H1 (cell line): ENCODE results near the gene LYSET. TPM values are rescaled to one million over a fixed set of nuclear protein-coding genes. Genes with fewer than 3 reads are reported as not detected.

Source experiments
- CTCF ChIA-PET: fragments of 300-600 bp; sonication (Branson Sonifier 250); formaldehyde crosslinking; loops from one replicate; lab custom pipeline; 2021; ENCODE audit not compliant: partially characterized antibody; lab: Charles Lee
- POLR2A ChIA-PET: fragments of 300-600 bp; sonication (Branson Sonifier 250); formaldehyde crosslinking; loops from one replicate; lab custom pipeline; 2021; ENCODE audit warnings: inconsistent platforms; ENCODE audit not compliant: partially characterized antibody; lab: Charles Lee
- DNase-seq, 2 experiments: peaks; one replicate each; pipeline versions ENCODE4 v3.0.0 to v3.0.0-alpha.2; 2010 to 2022; ENCODE audit warnings: low spot score in 2 of 2, low read depth in 1 of 2, mixed read lengths in 1 of 2
- FAIRE-seq: peaks from 2 replicates; lab custom pipeline; 2011; peaks lifted over from hg19 to GRCh38; lab: Jason Lieb, UNC
- H2AFZ ChIP-seq: 2 replicates; pipeline ENCODE4 v1.8.1; 2012; ENCODE audit warnings: low read length, inconsistent platforms
- H2AK5ac ChIP-seq: 2 replicates; pipeline ENCODE4 v1.6.1; 2013; ENCODE audit warnings: low read depth, low read length
- H2BK120ac ChIP-seq: replicated peaks from 2 replicates; pipeline ENCODE3; 2013; ENCODE audit warnings: low read depth, low read length, inconsistent platforms
- H2BK12ac ChIP-seq: 2 replicates; pipeline ENCODE4 v1.6.1; 2013; ENCODE audit warnings: low read depth, low read length
- H2BK15ac ChIP-seq: 2 replicates; pipeline ENCODE4 v1.6.1; 2013; ENCODE audit warnings: low read length
- H2BK20ac ChIP-seq: 2 replicates; pipeline ENCODE4 v1.6.1; 2013; ENCODE audit warnings: low read length
- H2BK5ac ChIP-seq: 2 replicates; pipeline ENCODE4 v1.6.1; 2013; ENCODE audit warnings: low read depth, low read length
- H3K14ac ChIP-seq: 2 replicates; pipeline ENCODE4 v1.6.1; 2013; ENCODE audit warnings: inconsistent platforms; ENCODE audit not compliant: insufficient read length
- H3K18ac ChIP-seq: 2 replicates; pipeline ENCODE4 v1.6.1; 2013; ENCODE audit warnings: low read length; ENCODE audit errors: extremely low read depth
- H3K23ac ChIP-seq: 2 replicates; pipeline ENCODE4 v1.6.1; 2013; ENCODE audit warnings: inconsistent platforms; ENCODE audit not compliant: insufficient read length
- H3K23me2 ChIP-seq: 2 replicates; pipeline ENCODE4 v1.6.1; 2013; ENCODE audit warnings: low read depth, low read length
- H3K27ac ChIP-seq: 2 replicates; pipeline ENCODE4 v1.6.1; 2011; ENCODE audit warnings: low read depth, low read length, inconsistent platforms
- H3K27me3 ChIP-seq, 4 experiments: replicated peaks in 1 of 4; 1 replicate in 1 of 4; 2 replicates in 3 of 4; pipeline versions ENCODE4 v1.6.1 to v1.8.1; 2011 to 2013; ENCODE audit warnings: low read length in 3 of 4, mild to moderate bottlenecking in 3 of 4, inconsistent platforms in 2 of 4, mixed read lengths in 2 of 4, moderate library complexity in 1 of 4; ENCODE audit not compliant: control insufficient read depth in 3 of 4, insufficient read depth in 3 of 4; ENCODE audit errors: extremely low read depth in 1 of 4
- H3K36me3 ChIP-seq, 4 experiments: 2 replicates each; pipeline versions ENCODE4 v1.6.1 to v1.8.1; 2011 to 2013; ENCODE audit warnings: mild to moderate bottlenecking in 4 of 4, low read length in 3 of 4, moderate library complexity in 2 of 4, control low read depth in 1 of 4, inconsistent platforms in 1 of 4; ENCODE audit not compliant: insufficient read depth in 4 of 4, control insufficient read depth in 2 of 4
- H3K4ac ChIP-seq: replicated peaks from 2 replicates; pipeline ENCODE3; 2013; ENCODE audit warnings: low read length, low read depth, mixed read lengths, inconsistent platforms; ENCODE audit not compliant: insufficient read length
- H3K4me1 ChIP-seq, 4 experiments: replicated peaks in 1 of 4; 1 replicate in 1 of 4; 2 replicates in 3 of 4; pipeline versions ENCODE4 v1.6.1 to v1.8.1; 2011 to 2013; ENCODE audit warnings: low read length in 3 of 4, inconsistent platforms in 2 of 4, mixed read lengths in 1 of 4; ENCODE audit not compliant: insufficient read depth in 4 of 4, control insufficient read depth in 3 of 4
- H3K4me2 ChIP-seq, 2 experiments: 2 replicates each; pipeline versions ENCODE4 v1.6.1 to v1.8.1; 2011 to 2013; ENCODE audit warnings: low read depth in 2 of 2, low read length in 2 of 2, control low read depth in 1 of 2, inconsistent platforms in 1 of 2, mild to moderate bottlenecking in 1 of 2; ENCODE audit not compliant: insufficient read depth in 1 of 2
- H3K4me3 ChIP-seq, 4 experiments: fragments of 200-600, 300-600 bp in 1 of 4; sonication (generic), shearing (Covaris generic), sonication (Bioruptor Twin) in 1 of 4; 2 replicates each; pipeline versions ENCODE4 v1.5.1 to v1.8.1; 2011 to 2016; ENCODE audit warnings: low read length in 4 of 4, low read depth in 3 of 4, control low read depth in 2 of 4, inconsistent platforms in 2 of 4, mild to moderate bottlenecking in 2 of 4, mixed read lengths in 1 of 4, moderate library complexity in 1 of 4; ENCODE audit not compliant: insufficient read depth in 2 of 4; ENCODE audit errors: extremely low read depth in 1 of 4
- H3K56ac ChIP-seq: replicated peaks from 2 replicates; pipeline ENCODE3; 2013; ENCODE audit warnings: low read depth, mild to moderate bottlenecking, mixed read lengths, low read length, inconsistent platforms; ENCODE audit not compliant: insufficient read length
- H3K79me1 ChIP-seq: 2 replicates; pipeline ENCODE4 v1.6.1; 2013; ENCODE audit warnings: low read depth, low read length, control low read depth
- H3K79me2 ChIP-seq, 2 experiments: 2 replicates each; pipeline versions ENCODE4 v1.6.1 to v1.8.1; 2012 to 2013; ENCODE audit warnings: low read length in 2 of 2, mild to moderate bottlenecking in 2 of 2, inconsistent platforms in 1 of 2; ENCODE audit not compliant: insufficient read depth in 2 of 2, control insufficient read depth in 1 of 2
- H3K9ac ChIP-seq, 4 experiments: replicated peaks in 1 of 4; 1 replicate in 1 of 4; 2 replicates in 3 of 4; pipeline versions ENCODE4 v1.6.1 to v1.8.1; 2011 to 2013; ENCODE audit warnings: low read depth in 3 of 4, low read length in 3 of 4, control low read depth in 2 of 4, mild to moderate bottlenecking in 2 of 4, moderate library complexity in 2 of 4, inconsistent platforms in 1 of 4; ENCODE audit errors: extremely low read depth in 1 of 4
- H3K9me3 ChIP-seq, 2 experiments: 2 replicates each; pipeline versions ENCODE4 v1.6.1 to v1.8.1; 2012 to 2013; ENCODE audit warnings: mild to moderate bottlenecking in 2 of 2, moderate library complexity in 2 of 2, control low read depth in 1 of 2, inconsistent platforms in 1 of 2, low read depth in 1 of 2, low read length in 1 of 2, mixed read lengths in 1 of 2; ENCODE audit not compliant: insufficient read depth in 2 of 2
- H4K20me1 ChIP-seq, 2 experiments: replicated peaks in 1 of 2; 2 replicates each; pipeline versions ENCODE3 to v1.8.1; 2011 to 2013; ENCODE audit warnings: inconsistent platforms in 2 of 2, low read length in 2 of 2, mild to moderate bottlenecking in 1 of 2; ENCODE audit not compliant: insufficient read depth in 2 of 2, control insufficient read depth in 1 of 2
- H4K5ac ChIP-seq: 2 replicates; pipeline ENCODE4 v1.6.1; 2013; ENCODE audit warnings: low read length, low read depth, mixed read lengths, inconsistent platforms; ENCODE audit not compliant: insufficient read length
- H4K8ac ChIP-seq: 2 replicates; pipeline ENCODE4 v1.8.0; 2013; ENCODE audit warnings: mild to moderate bottlenecking, moderate library complexity, low read length, inconsistent platforms; ENCODE audit not compliant: insufficient read depth; ENCODE audit errors: extremely low read depth
- H4K91ac ChIP-seq: replicated peaks from 2 replicates; pipeline ENCODE3; 2013; ENCODE audit warnings: low read length, mixed read lengths, inconsistent platforms; ENCODE audit not compliant: insufficient read length
- BACH1 ChIP-seq: IDR thresholded peaks from 2 replicates; pipeline ENCODE4 v1.6.1; 2012; ENCODE audit warnings: low read length, improper control_type of control experiment
- CREB1 ChIP-seq: IDR thresholded peaks from 2 replicates; pipeline ENCODE4 v1.6.1; 2012; ENCODE audit warnings: inconsistent platforms
- EZH2 ChIP-seq: fragments of 200-600 bp; sonication (generic); IDR thresholded peaks from 2 replicates; pipeline ENCODE4 v1.7.1; 2012; ENCODE audit warnings: low read depth, mild to moderate bottlenecking, moderate library complexity, low read length, inconsistent platforms; ENCODE audit not compliant: severe bottlenecking
- GTF2F1 ChIP-seq: IDR thresholded peaks from 2 replicates; pipeline ENCODE4 v1.6.1; 2012; ENCODE audit warnings: low read depth, low read length, improper control_type of control experiment, borderline replicate concordance
- HDAC2 ChIP-seq, 2 experiments: fragments of 300-600 bp in 1 of 2; sonication (generic) in 1 of 2; IDR thresholded peaks; 2 replicates each; pipeline ENCODE4 v1.6.1; 2011 to 2012; ENCODE audit warnings: low read depth in 2 of 2, low read length in 2 of 2, mild to moderate bottlenecking in 2 of 2, moderate library complexity in 2 of 2, borderline replicate concordance in 1 of 2, inconsistent platforms in 1 of 2
- KDM5A ChIP-seq: fragments of 200-600 bp; IDR thresholded peaks from 2 replicates; pipeline ENCODE4 v1.7.1; 2012; ENCODE audit warnings: mild to moderate bottlenecking, low read length, inconsistent platforms, mixed read lengths
- NRF1 ChIP-seq: IDR thresholded peaks from 2 replicates; pipeline ENCODE4 v1.6.1; 2011; ENCODE audit warnings: mild to moderate bottlenecking, low read depth, low read length, improper control_type of control experiment
- PHF8 ChIP-seq: fragments of 200-600 bp; sonication (generic); conservative IDR thresholded peaks from 2 replicates; pipeline ENCODE4 v1.7.1; 2012; ENCODE audit warnings: low read depth, mild to moderate bottlenecking, inconsistent platforms, low read length, moderate library complexity
- SUZ12 ChIP-seq: fragments of 200-600 bp; sonication (generic); IDR thresholded peaks from 2 replicates; pipeline ENCODE4 v1.6.1; 2012; ENCODE audit warnings: mild to moderate bottlenecking, inconsistent platforms, low read length, moderate library complexity, mixed read lengths
- YY1 ChIP-seq: IDR thresholded peaks from 2 replicates; pipeline ENCODE4 v1.6.1; 2011; ENCODE audit warnings: low read depth, mild to moderate bottlenecking, low read length
- WGBS, 2 experiments: shearing (Covaris generic) in 1 of 2; methylation state at CpG; one replicate each; pipeline versions ENCODE4 v1.1.6 to v1.1.7; 2013 to 2015; ENCODE audit warnings: low lambda C conversion rate in 2 of 2, mixed read lengths in 2 of 2, inconsistent platforms in 1 of 2, low coverage in 1 of 2, missing lambda C conversion rate in 1 of 2; ENCODE audit not compliant: insufficient replicate concordance in 2 of 2, insufficient coverage in 1 of 2, insufficient read length in 1 of 2; ENCODE audit errors: extremely low coverage in 1 of 2, missing lambda C conversion rate in 1 of 2; 5-methylcytosine and 5-hydroxymethylcytosine counted together
- polyA plus RNA-seq, 7 experiments: library from polyadenylated mRNA; depleted of rRNA in 3 of 7; stranded (reverse) in 5 of 7; unstranded in 2 of 7; fragments of >200 nt in 5 of 7; fragments of 200-250 nt in 2 of 7; gene quantifications; 1 replicate in 5 of 7; 2 replicates in 1 of 7; 4 replicates in 1 of 7; pipeline versions ENCODE4 v1.2.1 to v1.2.3, GENCODE V29; 2011 to 2013; ENCODE audit warnings: missing spikeins in 2 of 7, mixed read lengths in 2 of 7
- total RNA-seq: library from RNA; stranded (reverse); fragmentation: NEBNext Ultra II Directional; extraction: Animal tissue kit (Norgen Biotek cat#: 25700); gene quantifications from 2 replicates; pipeline ENCODE4 v1.2.1, GENCODE V29; 2021

LYSET gene
- total and polyA plus RNA-seq, 2 of the 8 experiments (the other 6 are each of a cell fraction or from before 2014, with no cell fraction given), result 26.2 to 26.9 TPM

DNA sequence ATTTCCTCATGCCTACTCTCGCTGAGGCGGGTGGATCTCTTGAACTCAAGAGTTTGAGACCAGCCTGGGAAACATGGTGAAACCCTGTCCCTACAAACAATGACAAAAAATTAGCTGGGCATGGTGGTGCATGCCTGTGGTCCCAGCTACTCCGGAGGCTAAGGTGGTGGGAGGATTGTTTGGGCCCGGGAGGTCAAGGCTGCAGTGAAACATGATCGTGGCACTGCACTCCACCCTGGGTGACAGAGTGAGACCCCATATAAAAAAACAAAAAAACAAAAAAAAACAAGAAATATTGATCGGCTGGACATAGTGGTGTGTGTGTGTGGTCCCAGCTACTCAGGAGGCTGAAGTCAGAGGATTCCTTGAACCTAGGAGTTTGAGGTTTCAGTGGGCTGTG lies 9.6 kb upstream of the LYSET start:
- no peak for DNase-seq
- H2BK12ac ChIP-seq, result no peak overlapping the region
- CTCF ChIA-PET, result interaction anchor here (0.6 to 11.0 kb wide), 11 partner anchors 11 to 1779 kb away, joined by 3 to 48 read pairs (median 4); no protein-coding TSS in a partner anchor
- no peak overlapping the region for H2BK15ac ChIP-seq
- no peak overlapping the region for H2BK20ac ChIP-seq
- no peak overlapping the region for H2BK5ac ChIP-seq
- no peaks in the 10 kb centered on the region for H3K79me1 ChIP-seq
- no peak overlapping the region for H2AFZ ChIP-seq
- no peak overlapping the region for H3K4me2 ChIP-seq
- H4K20me1 ChIP-seq, result no peaks in the 10 kb centered on the region
- H4K5ac ChIP-seq, result no peak overlapping the region
- H3K4me1 ChIP-seq, result no peaks in the 10 kb centered on the region
- H3K27ac ChIP-seq, result no peak overlapping the region
- H3K9me3 ChIP-seq, result no peaks in the 10 kb centered on the region
- WGBS, 2 experiments, result 93% methylated on average over 6 of the region's 6 CpGs; no CpG with 5 or more reads in 1 of the 2 experiments
- POLR2A ChIA-PET, result interaction anchor here (1.3 kb wide), 1 partner anchor 10 kb away, joined by 5 read pairs; the partner anchor contains the start of genes LYSET and MOAP1
- no peak overlapping the region for H3K18ac ChIP-seq
- no peaks in the 10 kb centered on the region for H3K23me2 ChIP-seq
- H3K14ac ChIP-seq, result no peak overlapping the region
- no peak overlapping the region for H3K9ac ChIP-seq
- no peak overlapping the region for H3K4me3 ChIP-seq
- FAIRE-seq, result no peak
- no peaks in the 10 kb centered on the region for H3K79me2 ChIP-seq
- no peak for TF ChIP-seq SUZ12
- no peak for TF ChIP-seq KDM5A
- no peak for TF ChIP-seq PHF8
- TF ChIP-seq EZH2, result no peak
- TF ChIP-seq HDAC2 (IDR thresholded peaks at IDR 0.05; ENCODE audit: borderline replicate concordance in 1 of 2, low read depth in 2 of 2, low read length in 2 of 2), result no peak
- TF ChIP-seq CREB1, result no peak
- no peak for TF ChIP-seq YY1
- TF ChIP-seq NRF1, result no peak
- TF ChIP-seq BACH1, result no peak
- TF ChIP-seq GTF2F1, result no peak
- TF ChIP-seq, all 59 proteins: peak for 0
- Histone ChIP-seq H4K91ac (no peak overlapping the region), H2BK120ac (no peak overlapping the region), H3K4ac (no peak overlapping the region), H3K23ac (no peak overlapping the region), H4K8ac (no peak overlapping the region), H3K56ac (no peak overlapping the region), H3K27me3 (no peaks in the 10 kb centered on the region; a peak in 1 of 7 replicates), H3K36me3 (no peaks in the 10 kb centered on the region), H2AK5ac (no peak overlapping the region)
